GM12872 (cell line): ENCODE data around the gene SERPINA5.

Source experiments
- CTCF ChIP-seq: IDR thresholded peaks from 3 replicates; pipeline ENCODE4 v1.5.1; 2011; ENCODE audit warnings: low read depth, mild to moderate bottlenecking, low read length, moderate library complexity; ENCODE audit not compliant: insufficient read depth

SERPINA5 gene

GRCh38 chr14:94571950-94572349, 9.3 kb upstream of the SERPINA5 start:
- TF ChIP-seq CTCF = no peak

- no peak for TF ChIP-seq CTCF
Observed at GRCh38 chr14:94572637-94573303, 8.5 kb upstream of the SERPINA5 start.

GRCh38 chr14:94573475-94574277, 7.5 kb upstream of the SERPINA5 start:
- no peak for TF ChIP-seq CTCF

GRCh38 chr14:94574336-94574735, 6.9 kb upstream of the SERPINA5 start:
- TF ChIP-seq CTCF = no peak

- no peak for TF ChIP-seq CTCF
Observed at GRCh38 chr14:94575730-94576585, 5.3 kb upstream of the SERPINA5 start.

GRCh38 chr14:94578712-94579111, 2.5 kb upstream of the SERPINA5 start:
- no peak for TF ChIP-seq CTCF

GRCh38 chr14:94582199-94582750, 1.0 kb downstream of the SERPINA5 start:
- TF ChIP-seq CTCF = no peak
